Tibial nerve (tissue), 4 donors: ENCODE results near the gene IL1RL1.

Source experiments
- EP300 ChIP-seq, 2 donors: sonication (generic); formaldehyde crosslinking; IDR thresholded peaks; one replicate each; pipeline ENCODE4 v1.6.1; 2017; ENCODE audit warnings: antibody characterized with exemption in 2 of 2, mild to moderate bottlenecking in 1 of 2
- POLR2A ChIP-seq, 2 donors: fragments of 450-650 bp; IDR thresholded peaks; one replicate each; pipeline ENCODE4 v1.6.1; 2017; ENCODE audit warnings: antibody characterized with exemption in 2 of 2, mild to moderate bottlenecking in 2 of 2, moderate library complexity in 2 of 2
- TF ChIP-seq, protein P1 (sequence below), 5 experiments: fragments of 200-600 bp in 3 of 5; fragments of 450-650 bp in 2 of 5; sonication (generic) in 3 of 5; IDR thresholded peaks; one replicate each; pipeline ENCODE4 v1.5.1; 2016 to 2019; ENCODE audit warnings: antibody characterized with exemption in 5 of 5, mild to moderate bottlenecking in 3 of 5, moderate library complexity in 2 of 5

DNA sequence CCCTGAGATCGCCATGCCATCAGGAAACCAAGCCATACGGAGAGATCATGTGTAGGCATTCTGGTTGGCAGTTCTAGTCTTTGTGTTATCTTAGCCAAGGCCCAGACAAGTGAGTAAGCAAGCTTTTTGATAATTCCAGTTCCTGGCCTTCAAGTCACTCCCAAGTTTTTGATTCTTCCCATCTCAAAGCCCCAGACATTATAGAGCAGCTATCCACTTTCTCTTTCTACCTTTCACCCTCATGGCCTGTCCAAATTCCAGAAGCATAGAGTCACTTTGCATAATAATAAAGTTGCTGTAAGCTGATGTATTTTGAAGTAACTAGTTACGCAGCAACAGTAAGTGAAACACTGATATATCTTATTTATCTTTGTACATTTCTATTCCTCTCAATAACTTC is 26.8 kb upstream of the IL1RL1 start:
- TF ChIP-seq, protein P1, sequence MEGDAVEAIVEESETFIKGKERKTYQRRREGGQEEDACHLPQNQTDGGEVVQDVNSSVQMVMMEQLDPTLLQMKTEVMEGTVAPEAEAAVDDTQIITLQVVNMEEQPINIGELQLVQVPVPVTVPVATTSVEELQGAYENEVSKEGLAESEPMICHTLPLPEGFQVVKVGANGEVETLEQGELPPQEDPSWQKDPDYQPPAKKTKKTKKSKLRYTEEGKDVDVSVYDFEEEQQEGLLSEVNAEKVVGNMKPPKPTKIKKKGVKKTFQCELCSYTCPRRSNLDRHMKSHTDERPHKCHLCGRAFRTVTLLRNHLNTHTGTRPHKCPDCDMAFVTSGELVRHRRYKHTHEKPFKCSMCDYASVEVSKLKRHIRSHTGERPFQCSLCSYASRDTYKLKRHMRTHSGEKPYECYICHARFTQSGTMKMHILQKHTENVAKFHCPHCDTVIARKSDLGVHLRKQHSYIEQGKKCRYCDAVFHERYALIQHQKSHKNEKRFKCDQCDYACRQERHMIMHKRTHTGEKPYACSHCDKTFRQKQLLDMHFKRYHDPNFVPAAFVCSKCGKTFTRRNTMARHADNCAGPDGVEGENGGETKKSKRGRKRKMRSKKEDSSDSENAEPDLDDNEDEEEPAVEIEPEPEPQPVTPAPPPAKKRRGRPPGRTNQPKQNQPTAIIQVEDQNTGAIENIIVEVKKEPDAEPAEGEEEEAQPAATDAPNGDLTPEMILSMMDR (IDR thresholded peaks at IDR 0.05) = no peak
- no peak for TF ChIP-seq POLR2A (IDR thresholded peaks at IDR 0.05)
- TF ChIP-seq EP300 (IDR thresholded peaks at IDR 0.05) = no peak
